Stimulated activated CD4-positive, alpha-beta T cell treated with anti-CD3 and anti-CD28 coated beads, Interleukin-1b, Interleukin-23, amount 100 ng/mL, for 24 hours (primary cell): ENCODE measurements around the gene LPAR1.
"Not testable (repeated sequence)": the region's sequence is repeated elsewhere in the genome, so short reads cannot be mapped to it uniquely, and the experiment has no call there.

Source experiments
- DNase-seq, 4 experiments: peaks; one replicate each; pipeline ENCODE4 v3.0.0-alpha.2; 2020; ENCODE audit warnings: low read depth in 4 of 4, low spot score in 1 of 4

The LPAR1 gene

GRCh38 chr9:110826400-110826799, 211.9 kb downstream of the LPAR1 start:
- DNase-seq = not testable (repeated sequence)

- DNase-seq = no peak
Observed at GRCh38 chr9:110825950-110826349, 212.3 kb downstream of the LPAR1 start.

- not testable (repeated sequence) for DNase-seq
Observed at GRCh38 chr9:110825129-110825528, 213.1 kb downstream of the LPAR1 start.
